Panc1 (cell line): ENCODE measurements around the gene SMURF2.

Experiments used
- CTCF ChIP-seq: fragments of 450-650 bp; IDR thresholded peaks from 2 replicates; pipeline ENCODE4 v1.5.1; 2017; ENCODE audit warnings: mild to moderate bottlenecking
- POLR2AphosphoS5 ChIP-seq: IDR thresholded peaks from 2 replicates; pipeline ENCODE4 v1.6.1; 2012; ENCODE audit warnings: mild to moderate bottlenecking, low read depth, low read length, moderate library complexity
- REST ChIP-seq, 2 experiments: IDR thresholded peaks; 2 replicates each; pipeline ENCODE4 v1.6.1; 2011 to 2012; ENCODE audit warnings: low read depth in 2 of 2, control low read depth in 1 of 2, low read length in 1 of 2, mild to moderate bottlenecking in 1 of 2, moderate library complexity in 1 of 2; ENCODE audit not compliant: insufficient read depth in 1 of 2
- SIN3A ChIP-seq: IDR thresholded peaks from 2 replicates; pipeline ENCODE4 v1.6.1; 2012; ENCODE audit warnings: low read depth, mild to moderate bottlenecking, low read length, moderate library complexity, borderline replicate concordance; ENCODE audit not compliant: insufficient read depth
- TCF7L2 ChIP-seq: IDR thresholded peaks from 2 replicates; pipeline ENCODE4 v1.6.1; 2011; ENCODE audit warnings: mild to moderate bottlenecking, low read depth, low read length, inconsistent platforms

GRCh38 chr17:64661976-64662773 is at the start of gene SMURF2:
- TF ChIP-seq CTCF: no peak
- peak; percentile 58 for TF ChIP-seq POLR2AphosphoS5
- no peak for TF ChIP-seq REST (IDR thresholded peaks at IDR 0.05; ENCODE audit: insufficient read depth in 1 of 2, low read depth in 2 of 2, low read length in 1 of 2)
- TF ChIP-seq SIN3A: 0 out of 2 replicates have a peak, but pooled peaks have one; percentile 37
- TF ChIP-seq TCF7L2: peak; percentile 82
